Fibroblast of skin of right quadriceps (primary cell): ENCODE results near the gene KPNA1.
A peak's percentile ranks its signal among the peaks of the same experiment; 100 is the strongest.
"Not testable (repeated sequence)": the region's sequence is repeated elsewhere in the genome, so short reads cannot be mapped to it uniquely, and the experiment has no call there.

Experiments
- DNase-seq: peaks from one replicate; pipeline ENCODE4 v3.0.0-alpha.2; 2013

Gene KPNA1

DNA sequence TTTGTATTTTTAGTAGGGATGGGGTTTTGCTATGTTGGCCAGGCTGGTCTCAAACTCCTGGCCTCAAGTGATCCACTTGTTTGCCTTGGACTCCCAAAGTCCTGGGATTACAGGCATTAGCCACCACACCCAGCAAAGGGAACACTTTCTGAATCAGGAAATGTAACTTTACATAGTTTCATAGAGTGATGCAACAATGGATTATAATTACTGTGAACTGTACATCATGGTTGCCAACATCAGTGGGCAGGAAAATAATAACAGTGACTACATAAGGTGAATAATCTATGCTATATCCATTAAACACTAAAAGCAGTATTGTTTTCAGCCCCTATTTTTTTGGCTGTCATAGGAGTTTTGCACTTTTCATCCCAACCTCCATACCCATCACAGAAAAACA, 5.0 kb upstream of the KPNA1 start:
- no peak for DNase-seq

DNA sequence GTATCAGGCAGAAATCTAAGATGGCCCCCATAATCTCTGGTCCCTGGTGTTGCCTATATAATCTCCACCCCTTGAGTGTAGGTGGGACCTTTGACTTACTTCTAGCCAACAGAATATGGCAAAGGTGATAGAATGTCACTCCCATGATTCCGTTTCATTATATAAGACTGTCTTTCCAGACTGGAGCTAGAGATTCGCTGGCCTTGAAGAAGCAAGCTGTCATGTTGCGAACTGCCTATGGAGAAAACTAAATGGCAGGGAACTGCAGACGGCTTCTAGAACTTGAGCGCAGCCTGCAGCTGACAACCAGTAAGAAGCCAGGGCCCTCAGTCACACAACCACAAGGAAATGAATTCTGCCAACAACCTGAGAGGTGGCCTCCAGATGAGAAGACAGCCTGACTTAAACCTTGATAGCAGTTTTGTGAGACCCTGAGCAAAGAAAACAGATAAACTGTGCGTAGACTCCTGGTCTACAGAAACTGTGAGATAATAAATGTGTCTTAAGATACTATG, 2.2 kb upstream of the KPNA1 start:
- DNase-seq = no peak

DNA sequence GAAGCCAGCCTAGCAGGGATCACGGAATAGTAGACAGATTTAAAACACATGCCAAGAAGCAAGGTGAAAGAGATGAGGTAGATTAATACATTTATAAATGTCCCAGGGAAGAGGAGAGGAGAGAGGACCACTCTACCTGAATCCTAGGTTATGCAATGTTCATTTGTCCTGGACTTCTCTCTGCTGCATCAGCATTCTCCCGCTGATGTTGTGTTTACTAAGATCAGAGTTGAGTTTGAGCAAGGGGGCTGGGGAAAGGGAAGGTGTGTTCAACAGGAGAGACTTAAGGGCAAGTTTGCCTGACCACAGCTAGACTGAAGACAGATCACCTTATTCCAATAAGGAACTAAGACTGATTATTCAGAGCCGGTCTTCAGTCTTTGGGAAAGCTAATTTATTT, 1.1 kb upstream of the KPNA1 start:
- DNase-seq = no peak

- DNase-seq = no peak
Measured at GRCh38 chr3:122515020-122515468, 305 bp upstream of the KPNA1 start.

DNA sequence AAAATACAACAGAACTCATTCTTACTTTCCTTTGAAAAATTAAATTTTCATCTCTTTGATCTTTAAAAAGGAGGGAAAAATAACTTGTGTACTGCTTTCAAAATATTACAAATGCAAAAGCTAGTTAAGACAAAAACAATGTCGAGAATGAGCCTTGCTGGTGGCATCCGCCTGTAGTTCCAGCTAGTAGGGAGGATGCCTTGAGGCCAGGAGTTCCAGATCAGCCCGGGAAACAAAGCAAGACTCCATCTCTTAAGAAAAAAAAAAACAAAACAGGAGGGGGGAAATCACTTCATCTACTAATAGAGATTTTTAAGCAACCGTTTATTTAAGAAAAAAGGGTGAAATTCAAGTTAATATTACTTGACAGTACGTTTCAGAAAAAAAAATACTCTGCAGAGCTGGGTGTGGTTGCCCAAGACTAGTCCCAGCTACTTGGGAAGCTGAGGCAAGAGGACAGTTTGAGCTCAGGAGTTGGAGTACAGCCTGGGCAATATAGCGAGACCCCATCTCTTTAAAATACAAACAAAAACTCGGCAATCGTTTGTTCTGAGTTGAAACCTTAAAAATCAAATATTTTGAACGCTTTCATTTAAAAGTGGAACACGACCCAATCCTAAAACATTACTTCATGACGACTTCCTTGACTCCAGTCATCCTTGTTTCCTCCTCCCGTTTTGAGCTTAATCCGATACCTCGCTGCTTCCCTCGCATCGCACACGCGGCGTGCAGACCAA, 1.2 kb downstream of the KPNA1 start:
- DNase-seq = no peak

- DNase-seq = no peak
Measured at GRCh38 chr3:122512284-122512683, 2.5 kb downstream of the KPNA1 start.

DNA sequence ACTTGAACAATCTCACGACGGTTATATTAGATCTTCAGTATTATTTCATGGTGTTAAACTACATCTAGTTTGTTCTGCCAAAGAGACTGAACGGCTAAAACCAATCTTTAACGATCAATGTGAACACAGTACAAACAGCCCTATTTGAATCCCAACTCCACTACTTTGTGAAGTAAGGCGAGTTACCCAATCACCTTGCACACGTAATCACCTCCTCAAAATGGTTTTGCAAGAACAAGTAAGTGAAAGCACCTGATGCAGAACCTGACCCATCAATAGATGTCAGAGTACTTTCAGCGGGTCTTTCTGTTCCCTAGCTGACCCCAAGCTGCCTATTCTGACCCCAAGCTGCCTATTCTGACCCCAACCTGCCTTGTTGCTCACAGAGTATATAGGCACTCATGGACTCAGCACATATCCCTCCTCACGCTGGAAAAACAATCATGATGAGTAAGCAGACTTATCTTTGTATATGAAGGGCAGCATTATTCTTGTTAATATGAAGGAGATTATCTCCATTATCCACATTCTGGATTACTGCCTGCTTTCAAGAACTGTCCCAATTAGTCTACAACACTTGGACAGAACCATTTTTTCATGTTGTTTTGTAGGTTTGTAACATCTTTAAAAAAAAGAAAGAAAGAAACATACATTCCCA, 3.7 kb downstream of the KPNA1 start:
- no peak for DNase-seq

GRCh38 chr3:122508944-122509343, 5.8 kb downstream of the KPNA1 start:
- not testable (repeated sequence) for DNase-seq

- DNase-seq = no peak
Measured at GRCh38 chr3:122508135-122508914, 6.4 kb downstream of the KPNA1 start.

DNA sequence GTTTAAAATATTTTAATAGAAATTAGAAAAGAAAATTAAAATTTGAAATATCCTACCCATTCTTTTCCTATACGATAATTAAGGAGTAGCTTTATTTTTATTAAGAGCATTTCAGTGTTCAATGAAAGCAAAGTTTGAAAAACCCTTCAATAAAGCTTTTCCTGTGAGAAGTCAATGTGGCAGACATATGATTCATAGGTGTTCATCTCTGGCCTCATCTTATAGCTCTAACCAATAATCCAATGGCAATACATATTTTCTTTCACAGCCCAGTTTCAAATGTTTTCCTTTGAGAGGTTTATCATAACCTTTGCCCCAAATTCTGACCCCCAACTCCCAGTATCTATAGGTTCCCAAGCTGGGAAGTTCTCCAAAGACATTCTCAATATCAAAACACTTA, 8.3 kb downstream of the KPNA1 start:
- DNase-seq = no peak

- DNase-seq = no peak
Measured at GRCh38 chr3:122505676-122506075, 9.1 kb downstream of the KPNA1 start.

- no peak for DNase-seq
Measured at GRCh38 chr3:122502941-122503340, 11.8 kb downstream of the KPNA1 start.

DNA sequence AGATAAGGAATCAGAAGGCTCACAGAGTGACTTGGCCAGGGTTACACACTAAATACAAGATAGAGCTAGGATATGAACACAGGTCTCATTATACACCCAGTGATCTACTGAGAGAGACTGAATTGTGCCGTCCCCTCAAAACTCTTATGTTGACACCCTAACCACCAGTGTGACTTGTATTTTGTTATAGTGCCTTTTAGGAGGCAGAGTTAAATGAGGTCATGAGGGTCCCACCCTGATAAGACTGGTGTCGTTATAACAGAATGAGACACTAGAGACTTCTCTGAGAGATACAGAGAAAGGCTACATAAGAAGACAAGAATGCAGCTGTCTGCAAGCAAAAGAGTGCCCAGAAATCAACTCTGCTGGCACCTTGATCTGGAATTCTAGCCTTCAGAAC, 12.6 kb downstream of the KPNA1 start:
- DNase-seq = no peak

- DNase-seq = not testable (repeated sequence)
Measured at GRCh38 chr3:122500964-122501363, 13.8 kb downstream of the KPNA1 start.

GRCh38 chr3:122498152-122498551, 16.6 kb downstream of the KPNA1 start:
- DNase-seq = no peak

DNA sequence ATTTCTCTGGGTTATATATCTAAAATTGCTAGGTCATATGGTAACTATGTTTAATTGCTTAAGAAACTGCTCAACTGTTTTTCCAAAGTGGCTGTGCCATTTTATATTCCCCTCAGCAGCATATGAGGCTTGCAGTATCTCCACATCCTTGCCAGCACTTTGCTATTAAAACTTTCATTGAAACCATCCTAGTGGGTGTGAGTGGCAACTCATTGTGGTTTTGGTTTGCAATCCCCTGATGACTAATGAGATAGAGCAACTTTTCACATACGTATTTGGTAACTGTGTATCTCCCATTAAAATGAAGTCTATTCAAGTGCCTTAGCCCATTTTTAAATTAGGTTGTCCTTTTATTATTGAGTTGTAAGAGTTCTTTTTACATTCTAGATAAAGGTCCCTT, 17.3 kb downstream of the KPNA1 start:
- DNase-seq = peak; percentile 90

DNA sequence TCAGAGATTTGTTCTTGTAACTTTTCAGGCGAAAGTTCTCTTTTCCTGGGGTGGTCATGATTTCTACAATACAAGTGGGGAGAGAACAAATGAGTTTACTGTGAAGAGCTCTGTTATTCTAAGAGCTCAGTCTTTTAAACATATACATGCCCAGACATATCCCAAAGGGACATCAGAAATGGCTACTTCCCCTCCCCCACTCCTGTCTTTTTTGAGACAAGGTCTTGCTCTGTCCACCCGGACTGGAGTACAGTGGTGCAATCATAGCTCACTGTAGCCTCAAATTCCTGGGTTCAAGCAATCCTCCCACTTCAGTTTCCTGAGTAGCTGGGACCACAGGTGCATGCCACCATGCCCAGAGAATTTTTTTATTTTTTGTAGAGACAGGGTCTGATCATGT, 18.2 kb downstream of the KPNA1 start:
- DNase-seq = no peak

- peak; percentile 90 for DNase-seq
Measured at GRCh38 chr3:122493296-122493695, 21.4 kb downstream of the KPNA1 start.

- no peak for DNase-seq
Measured at GRCh38 chr3:122488262-122488973, 26.3 kb downstream of the KPNA1 start.

DNA sequence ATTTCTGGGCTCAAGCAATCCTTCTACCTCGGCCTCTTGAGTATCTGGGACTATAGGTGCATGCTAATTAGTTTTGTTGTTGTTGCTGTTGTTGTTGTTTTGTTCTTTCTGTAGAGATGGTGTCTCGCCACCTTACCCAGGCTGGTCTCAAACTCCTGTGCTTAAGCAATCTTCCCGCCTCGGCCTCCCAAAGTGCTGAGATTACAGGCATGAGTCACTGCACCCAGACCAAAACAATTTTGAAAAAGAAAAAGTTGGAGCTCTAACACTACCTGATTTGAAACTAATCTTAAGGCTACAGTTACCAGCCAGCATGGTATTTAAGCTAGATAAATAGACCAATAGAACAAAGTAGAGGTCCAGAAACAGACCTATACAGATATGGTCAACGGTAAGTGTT, 29.8 kb downstream of the KPNA1 start:
- peak; percentile 39 for DNase-seq

GRCh38 chr3:122481390-122481789, 33.3 kb downstream of the KPNA1 start:
- DNase-seq = no peak

DNA sequence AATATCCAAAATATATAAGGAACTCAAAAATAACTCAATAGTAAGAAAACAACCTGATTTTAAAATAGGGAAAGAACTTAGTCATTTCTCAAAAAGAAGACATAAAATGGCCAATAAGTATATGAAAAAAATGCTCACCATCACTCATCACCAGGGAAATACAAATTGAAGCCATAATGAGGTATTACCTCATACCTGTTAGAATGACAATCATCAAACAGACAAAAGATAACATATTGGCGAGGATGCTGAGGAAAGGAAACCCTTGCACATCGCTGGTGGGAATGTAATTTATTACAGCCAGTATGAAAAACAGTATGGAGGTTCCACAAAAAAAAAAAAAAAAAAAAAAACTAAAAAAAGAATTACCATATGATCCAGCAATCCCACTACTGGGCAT, 38.2 kb downstream of the KPNA1 start:
- peak; percentile 11 for DNase-seq

DNA sequence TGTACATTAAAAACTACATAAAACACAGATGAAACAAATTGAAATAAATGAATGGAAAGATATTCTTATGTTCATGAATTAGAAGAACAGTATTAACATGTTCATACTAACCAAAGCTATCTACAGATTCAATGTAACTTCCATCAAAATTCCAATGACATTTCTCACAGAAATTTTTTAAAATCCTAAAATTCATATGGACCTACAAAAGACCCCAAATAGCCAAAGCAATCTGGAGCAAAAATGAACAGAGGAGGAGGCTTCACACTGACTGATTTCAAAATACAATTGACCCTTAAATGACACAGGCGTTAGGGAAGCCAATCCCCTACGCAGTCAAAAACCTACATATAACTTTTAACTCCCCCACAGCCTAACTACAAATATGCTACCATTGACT, 39.4 kb downstream of the KPNA1 start:
- DNase-seq = peak; percentile 10
